Germinal center (tissue), 1 donor: ENCODE measurements around the gene TYROBP.
"Not testable (repeated sequence)": the region's sequence is repeated elsewhere in the genome, so short reads cannot be mapped to it uniquely, and the experiment has no call there.

Experiments used
- DNase-seq: peaks from one replicate; pipeline ENCODE4 v3.0.0; 2012; ENCODE audit warnings: mixed read lengths, low spot score

The TYROBP gene

GRCh38 chr19:35899547-35900214 lies 8.4 kb downstream of the TYROBP start:
- DNase-seq = peak; percentile 92

GRCh38 chr19:35898499-35898809 lies 9.6 kb downstream of the TYROBP start:
- DNase-seq = no peak

GRCh38 chr19:35897706-35898451 lies 10.2 kb downstream of the TYROBP start:
- no peak for DNase-seq

GRCh38 chr19:35896643-35897040 lies 11.5 kb downstream of the TYROBP start:
- DNase-seq = no peak

- no peak for DNase-seq
Observed at GRCh38 chr19:35895911-35896642, 12.0 kb downstream of the TYROBP start.

GRCh38 chr19:35894342-35894741 lies 13.8 kb downstream of the TYROBP start:
- DNase-seq = no peak

GRCh38 chr19:35891819-35892218 lies 16.3 kb downstream of the TYROBP start:
- not testable (repeated sequence) for DNase-seq

GRCh38 chr19:35890113-35890650 lies 17.9 kb downstream of the TYROBP start:
- no peak for DNase-seq

GRCh38 chr19:35889370-35890112 lies 18.6 kb downstream of the TYROBP start:
- DNase-seq = no peak

- no peak for DNase-seq
Observed at GRCh38 chr19:35888398-35888797, 19.7 kb downstream of the TYROBP start.

- DNase-seq = no peak
Observed at GRCh38 chr19:35887197-35887596, 20.9 kb downstream of the TYROBP start.

- no peak for DNase-seq
Observed at GRCh38 chr19:35885904-35886303, 22.2 kb downstream of the TYROBP start.

- DNase-seq = no peak
Observed at GRCh38 chr19:35885225-35885738, 22.8 kb downstream of the TYROBP start.

- DNase-seq = no peak
Observed at GRCh38 chr19:35883882-35884281, 24.2 kb downstream of the TYROBP start.

GRCh38 chr19:35882114-35882832 lies 25.8 kb downstream of the TYROBP start:
- peak; percentile 69 for DNase-seq

- DNase-seq = peak; percentile 72
Observed at GRCh38 chr19:35879770-35880317, 28.3 kb downstream of the TYROBP start.

- no peak for DNase-seq
Observed at GRCh38 chr19:35879068-35879467, 29.0 kb downstream of the TYROBP start.

GRCh38 chr19:35874392-35874930 lies 33.6 kb downstream of the TYROBP start:
- DNase-seq = no peak

GRCh38 chr19:35872180-35872579 lies 35.9 kb downstream of the TYROBP start:
- no peak for DNase-seq

GRCh38 chr19:35871611-35872010 lies 36.5 kb downstream of the TYROBP start:
- DNase-seq = no peak

GRCh38 chr19:35870798-35871197 lies 37.3 kb downstream of the TYROBP start:
- DNase-seq = no peak
